ENCODE data around the gene LRMDA. TPM values are rescaled to one million over a fixed set of nuclear protein-coding genes. Genes with fewer than 3 reads are reported as not detected.

Gene LRMDA
- total and polyA plus RNA-seq, 2 of the 8 experiments (the other 6 are each of a cell fraction or from before 2014, with no cell fraction given), result 0.86 to 2.8 TPM

DNA sequence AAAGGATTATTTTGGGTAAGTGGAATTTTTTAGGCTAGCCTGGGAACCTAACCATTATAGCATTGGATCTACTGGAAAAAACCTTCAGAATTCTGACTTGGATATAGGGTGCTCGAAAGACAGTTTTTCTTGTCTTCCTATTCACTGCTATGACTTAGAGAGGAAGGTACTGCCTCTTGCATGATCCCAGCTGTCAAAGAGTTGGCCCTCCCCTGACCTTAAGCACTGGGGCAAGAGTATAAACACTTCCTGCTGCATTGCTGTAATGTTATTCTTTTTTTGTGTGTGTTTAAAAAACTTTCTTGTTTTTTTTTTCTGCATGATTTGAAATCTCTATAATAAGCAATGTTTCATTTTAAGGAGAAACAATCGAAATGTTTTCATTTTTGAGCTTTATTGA, 113.0 kb downstream of the LRMDA start:
- Histone ChIP-seq H2BK12ac (ENCODE audit: low read depth, low read length) (no peak overlapping the region), H3K79me1 (ENCODE audit: low read depth, low read length) (no peaks in the 10 kb centered on the region), H3K18ac (ENCODE audit: extremely low read depth, low read length) (no peak overlapping the region), H3K4ac (replicated peaks; ENCODE audit: insufficient read length, low read depth, low read length) (no peak overlapping the region), H2BK20ac (ENCODE audit: low read length) (no peak overlapping the region), H3K14ac (ENCODE audit: insufficient read length) (no peak overlapping the region), H3K9me3 (ENCODE audit: insufficient read depth in 2 of 2, low read depth in 1 of 2, low read length in 1 of 2) (no peaks in the 10 kb centered on the region), H2BK120ac (replicated peaks; ENCODE audit: low read depth, low read length) (no peak overlapping the region), H3K27ac (ENCODE audit: low read depth, low read length) (no peak overlapping the region), H2BK15ac (ENCODE audit: low read length) (no peak overlapping the region), H4K5ac (ENCODE audit: insufficient read length, low read depth, low read length) (no peak overlapping the region), H3K23me2 (ENCODE audit: low read depth, low read length) (no peaks in the 10 kb centered on the region), H3K9ac (replicated peaks in 1 of 4; ENCODE audit: extremely low read depth in 1 of 4, low read depth in 3 of 4, low read length in 3 of 4) (no peak overlapping the region), H3K4me2 (ENCODE audit: insufficient read depth in 1 of 2, low read depth in 2 of 2, low read length in 2 of 2) (no peak overlapping the region), H3K4me3 (ENCODE audit: extremely low read depth in 1 of 4, insufficient read depth in 2 of 4, low read depth in 3 of 4, low read length in 4 of 4) (no peak overlapping the region), H2AK5ac (ENCODE audit: low read depth, low read length) (no peak overlapping the region), H4K91ac (replicated peaks; ENCODE audit: insufficient read length, low read length) (no peak overlapping the region), H3K23ac (ENCODE audit: insufficient read length) (no peak overlapping the region), H3K4me1 (replicated peaks in 1 of 4; ENCODE audit: control insufficient read depth in 3 of 4, insufficient read depth in 4 of 4, low read length in 3 of 4) (peaks cover 0 to 13% (median 6%) of the 10 kb centered on the region in 4 experiments; a peak in 4 of 7 replicates), H3K27me3 (replicated peaks in 1 of 4; ENCODE audit: control insufficient read depth in 3 of 4, extremely low read depth in 1 of 4, insufficient read depth in 3 of 4, low read length in 3 of 4) (no peaks in the 10 kb centered on the region), H3K79me2 (ENCODE audit: control insufficient read depth in 1 of 2, insufficient read depth in 2 of 2, low read length in 2 of 2) (no peaks in the 10 kb centered on the region), H4K8ac (ENCODE audit: extremely low read depth, insufficient read depth, low read length) (no peak overlapping the region), H2BK5ac (ENCODE audit: low read depth, low read length) (no peak overlapping the region), H4K20me1 (replicated peaks in 1 of 2; ENCODE audit: control insufficient read depth in 1 of 2, insufficient read depth in 2 of 2, low read length in 2 of 2) (no peaks in the 10 kb centered on the region), H3K56ac (replicated peaks; ENCODE audit: insufficient read length, low read depth, low read length) (no peak overlapping the region), H3K36me3 (ENCODE audit: control insufficient read depth in 2 of 4, insufficient read depth in 4 of 4, low read length in 3 of 4) (no peaks in the 10 kb centered on the region), H2AFZ (ENCODE audit: low read length) (no peak overlapping the region)
- no peak for FAIRE-seq
- ChIA-PET POLR2A (ENCODE audit: partially characterized antibody) (no interaction called here), CTCF (ENCODE audit: partially characterized antibody) (interaction anchor here (0.6 kb wide), 1 partner anchor 1457 kb away, joined by 4 read pairs; no protein-coding TSS in a partner anchor)
- 87% methylated on average over 2 of the region's 2 CpGs; no CpG with 5 or more reads in 1 of the 2 experiments for whole genome bisulfite sequencing, 2 experiments (ENCODE audit: extremely low coverage in 1 of 2, insufficient coverage in 1 of 2, insufficient read length in 1 of 2, insufficient replicate concordance in 2 of 2, low coverage in 1 of 2, low lambda C conversion rate in 2 of 2, missing lambda C conversion rate in 1 of 2)
- DNase-seq (ENCODE audit: low read depth in 1 of 2, low spot score in 2 of 2), result no peak
- TF ChIP-seq SAP30 (IDR thresholded peaks at IDR 0.05; ENCODE audit: insufficient read depth, insufficient replicate concordance, low read length) (no peak), POLR2A (IDR thresholded peaks at IDR 0.05; ENCODE audit: control extremely low read depth in 1 of 2, low read depth in 2 of 2, low read length in 2 of 2) (no peak)
